HG02623 (cell line): Measurements from ENCODE around the gene RPS6KC1.
"Not testable (repeated sequence)": the region's sequence is repeated elsewhere in the genome, so short reads cannot be mapped to it uniquely, and the experiment has no call there.

Experiments used
- ATAC-seq: cut with Tn5 transposase; IDR thresholded peaks from one replicate; pipeline ENCODE4 v1.9.1; 2021; ENCODE audit warnings: moderate library complexity; ENCODE audit not compliant: unreplicated experiment

Gene RPS6KC1

GRCh38 chr1:213200630-213201029 is 149.6 kb downstream of the RPS6KC1 start:
- no peak for ATAC-seq

- ATAC-seq = no peak
Measured at GRCh38 chr1:213201380-213202155, 150.5 kb downstream of the RPS6KC1 start.

- ATAC-seq = no peak
Measured at GRCh38 chr1:213211201-213211600, 160.2 kb downstream of the RPS6KC1 start.

GRCh38 chr1:213219076-213219475 is 168.0 kb downstream of the RPS6KC1 start:
- ATAC-seq = not testable (repeated sequence)

- ATAC-seq = no peak
Measured at GRCh38 chr1:213221209-213221608, 170.2 kb downstream of the RPS6KC1 start.

- ATAC-seq = no peak
Measured at GRCh38 chr1:213227458-213227857, 176.4 kb downstream of the RPS6KC1 start.

- ATAC-seq = no peak
Measured at GRCh38 chr1:213231795-213232231, 180.8 kb downstream of the RPS6KC1 start.

- no peak for ATAC-seq
Measured at GRCh38 chr1:213242883-213243282, 191.8 kb downstream of the RPS6KC1 start.

GRCh38 chr1:213244664-213245091 is 193.6 kb downstream of the RPS6KC1 start:
- no peak for ATAC-seq

GRCh38 chr1:213245260-213245910 is 194.3 kb downstream of the RPS6KC1 start:
- ATAC-seq = no peak

- ATAC-seq = no peak
Measured at GRCh38 chr1:213247038-213247437, 196.0 kb downstream of the RPS6KC1 start.

- no peak for ATAC-seq
Measured at GRCh38 chr1:213249395-213249794, 198.4 kb downstream of the RPS6KC1 start.

- ATAC-seq = no peak
Measured at GRCh38 chr1:213250041-213250440, 199.0 kb downstream of the RPS6KC1 start.

GRCh38 chr1:213250446-213250845 is 199.4 kb downstream of the RPS6KC1 start:
- ATAC-seq = no peak

GRCh38 chr1:213251972-213252371 is 200.9 kb downstream of the RPS6KC1 start:
- no peak for ATAC-seq

GRCh38 chr1:213256438-213257087 is 205.5 kb downstream of the RPS6KC1 start:
- peak; percentile 94 for ATAC-seq

GRCh38 chr1:213260311-213261075 is 209.5 kb downstream of the RPS6KC1 start:
- ATAC-seq = no peak

GRCh38 chr1:213264531-213264930 is 213.5 kb downstream of the RPS6KC1 start:
- ATAC-seq = no peak

GRCh38 chr1:213266983-213267772 is 216.1 kb downstream of the RPS6KC1 start:
- ATAC-seq = no peak

GRCh38 chr1:213268221-213268620 is 217.2 kb downstream of the RPS6KC1 start:
- ATAC-seq = no peak
